Measurements from ENCODE around the gene SPIRE1. TPM values are rescaled to one million over a fixed set of nuclear protein-coding genes. Genes with fewer than 3 reads are reported as not detected.

Gene SPIRE1
- 16.3 and 29.5 TPM in 2 replicates for total RNA-seq (ENCODE audit: low replicate concordance)

DNA sequence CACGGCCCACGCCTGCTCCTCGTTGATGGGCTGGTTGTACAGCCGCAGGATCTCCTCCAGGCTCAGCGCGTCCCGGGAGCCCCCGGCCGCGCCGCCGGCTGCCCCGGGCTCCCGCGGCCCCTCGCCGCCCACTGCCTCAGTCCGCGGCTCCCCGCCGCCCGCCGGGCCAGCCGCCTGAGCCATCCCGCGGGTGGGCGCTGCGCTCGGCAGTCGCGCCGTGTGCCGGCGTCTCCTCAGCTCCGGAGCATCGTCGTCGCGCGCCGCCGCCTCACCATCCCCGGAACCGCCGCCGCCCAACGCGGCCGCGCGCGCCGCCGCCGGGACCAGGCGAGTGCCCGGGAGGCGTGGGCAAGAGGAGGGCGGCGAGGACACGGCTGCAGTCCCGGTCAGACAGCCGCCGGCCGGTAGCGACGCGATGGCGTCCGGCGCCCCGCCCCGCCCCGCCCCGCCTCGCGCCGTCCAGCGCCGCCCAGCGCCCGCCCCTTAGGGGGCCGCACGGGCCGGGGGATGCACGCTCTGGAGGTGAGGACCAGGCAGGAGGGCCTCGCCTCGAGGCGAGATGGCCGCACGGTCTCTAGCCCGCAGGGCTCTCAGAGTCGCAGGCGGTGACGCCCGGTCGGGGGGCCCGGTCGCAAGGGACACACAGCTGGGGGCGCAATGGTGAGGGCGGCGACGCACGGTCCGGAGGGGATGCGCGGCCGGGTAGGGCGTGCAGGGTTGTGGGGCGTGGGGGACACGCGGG, at the start of gene SPIRE1:
Gene SPIRE1 (minus strand): TSS at position 424 of the 742 bp plus-strand sequence. CDS start 241 bp downstream, at position 183.

DNA sequence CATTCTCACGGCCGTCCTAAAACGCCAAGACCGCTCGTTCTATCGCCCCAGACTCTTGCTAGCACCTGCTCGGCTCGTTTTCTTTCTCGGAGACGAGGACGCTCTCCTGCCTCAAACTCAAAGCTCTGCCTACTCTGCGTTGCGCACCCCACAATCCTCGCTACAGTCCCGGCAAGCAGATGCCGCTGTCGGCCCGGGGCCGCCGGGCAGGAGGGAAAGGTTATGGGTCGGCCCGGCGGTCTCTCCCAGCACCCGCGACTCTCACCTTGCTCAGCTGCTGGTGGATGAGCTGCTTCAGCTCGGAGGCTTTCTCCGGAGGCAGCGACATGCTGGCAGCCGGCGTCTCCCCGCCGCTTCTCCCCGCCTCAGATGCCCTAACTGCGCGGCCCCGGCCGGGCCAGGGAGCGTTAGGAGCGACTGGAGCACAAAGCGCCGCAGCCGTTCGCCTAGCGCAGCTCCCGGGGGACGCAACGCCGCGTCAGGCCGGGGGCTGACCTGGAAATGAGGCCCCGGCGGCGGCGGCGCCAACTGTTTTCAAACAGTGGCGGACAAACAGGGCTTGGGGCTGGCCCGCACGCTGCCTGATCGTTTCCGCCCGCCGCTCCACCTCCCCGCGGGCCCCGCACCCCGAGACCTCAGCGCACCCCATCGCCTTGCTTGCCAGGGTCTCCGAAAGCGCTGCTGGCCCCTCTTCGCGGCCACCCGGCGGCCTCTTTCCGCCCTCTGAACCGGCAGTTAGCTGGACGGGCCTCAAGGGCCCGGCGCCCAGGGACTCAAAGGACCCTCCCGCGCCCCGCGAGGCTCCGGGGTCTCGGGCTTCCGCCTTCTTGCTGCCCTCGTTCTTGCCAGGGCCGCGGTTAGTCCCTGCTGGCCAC, 44.6 kb upstream of the SPIRE1 start, which contains the start of the genes CEP76 and PSMG2:
Gene CEP76 (minus strand): TSS at position 503 of the 875 bp plus-strand sequence. CDS start 175 bp downstream, at position 328.
Gene PSMG2 (plus strand): TSS at position 822 of the 875 bp plus-strand sequence. CDS start 66 bp downstream, outside the sequence.

Other genes starting within 250 kb of the SPIRE1 start
- gene CEP76, start 44.6 kb upstream of the SPIRE1 start, total RNA-seq (ENCODE audit: low replicate concordance): 6.4 and 8.9 TPM in 2 replicates
- gene PSMG2, start 44.9 kb upstream of the SPIRE1 start, total RNA-seq (ENCODE audit: low replicate concordance): 28.9 and 53.3 TPM in 2 replicates
- 17.1 and 36.3 TPM in 2 replicates for gene PTPN2, start 226.1 kb upstream of the SPIRE1 start, total RNA-seq (ENCODE audit: low replicate concordance)